PC-3 (cell line): Measurements from ENCODE around the gene MATN4. TPM values are rescaled to one million over a fixed set of nuclear protein-coding genes. Genes with fewer than 3 reads are reported as not detected.

Experiments used
- ATAC-seq: fragments of 200-7000 bp; cut with Tn5 transposase; 2 replicates; pipeline ENCODE4 v1.9.1; 2020; ENCODE audit warnings: mild to moderate bottlenecking, moderate library complexity
- BruUV-seq: library from RNA; stranded (reverse); fragments of 400-500 nt; replicated peaks from 2 replicates; lab custom pipeline; 2021; lab: Mats Ljungman, UMichigan
- CTCF ChIA-PET: fragments of 300-600 bp; sonication (Branson Sonifier 250); formaldehyde crosslinking; loops from one replicate; lab custom pipeline; 2022; ENCODE audit warnings: antibody characterized with exemption; lab: Charles Lee
- POLR2A ChIA-PET: fragments of 300-600 bp; sonication (Branson Sonifier 250); formaldehyde crosslinking; loops from one replicate; lab custom pipeline; 2022; ENCODE audit warnings: antibody characterized with exemption; ENCODE audit not compliant: unreplicated experiment; lab: Charles Lee
- DNase-seq: peaks from one replicate; pipeline ENCODE4 v3.0.0-alpha.2; 2015
- H2AFZ ChIP-seq: fragments of 300-600 bp; sonication (generic); 2 replicates; pipeline ENCODE4 v1.6.0; 2016; ENCODE audit warnings: antibody characterized with exemption, low read length
- H3F3A ChIP-seq: fragments of 300-600 bp; sonication (generic); one replicate; pipeline ENCODE4 v1.6.0; 2017; ENCODE audit warnings: antibody characterized with exemption, low read length, control low read depth, mild to moderate bottlenecking; ENCODE audit not compliant: unreplicated experiment
- H3K27ac ChIP-seq: fragments of 300-600 bp; sonication (generic); 2 replicates; pipeline ENCODE4 v1.5.1; 2016; ENCODE audit warnings: mild to moderate bottlenecking, low read length
- H3K27me3 ChIP-seq: fragments of 300-600 bp; sonication (generic); 2 replicates; pipeline ENCODE4 v1.6.1; 2016; ENCODE audit warnings: low read length, mixed read lengths
- H3K36me3 ChIP-seq: fragments of 300-600 bp; sonication (generic); 2 replicates; pipeline ENCODE4 v1.6.1; 2016; ENCODE audit warnings: low read depth, mixed run types, low read length, mixed read lengths
- H3K4me1 ChIP-seq: fragments of 300-600 bp; sonication (generic); 2 replicates; pipeline ENCODE4 v1.5.1; 2016; ENCODE audit warnings: low read length; ENCODE audit not compliant: insufficient read depth
- H3K4me2 ChIP-seq: fragments of 300-600 bp; sonication (generic); 2 replicates; pipeline ENCODE4 v1.6.0; 2016; ENCODE audit warnings: low read length
- H3K4me3 ChIP-seq: fragments of 300-600 bp; sonication (generic); 2 replicates; pipeline ENCODE4 v1.5.1; 2016; ENCODE audit warnings: mild to moderate bottlenecking, low read length, mixed read lengths
- H3K79me2 ChIP-seq: fragments of 300-600 bp; sonication (generic); 2 replicates; pipeline ENCODE4 v1.6.1; 2017; ENCODE audit warnings: low read length, mixed read lengths
- H3K9ac ChIP-seq: fragments of 300-600 bp; sonication (generic); 2 replicates; pipeline ENCODE4 v1.6.0; 2016; ENCODE audit warnings: mild to moderate bottlenecking, low read length
- H3K9me2 ChIP-seq: fragments of 300-600 bp; sonication (generic); replicated peaks from 2 replicates; pipeline ENCODE4 v1.6.1; 2016; ENCODE audit warnings: mixed run types, low read length, mixed read lengths
- H3K9me3 ChIP-seq: fragments of 300-600 bp; sonication (generic); 2 replicates; pipeline ENCODE4 v1.6.1; 2016; ENCODE audit warnings: low read length, mixed read lengths
- H4K20me1 ChIP-seq: fragments of 300-600 bp; sonication (generic); 2 replicates; pipeline ENCODE4 v1.6.1; 2016; ENCODE audit warnings: low read length, mixed read lengths
- CTCF ChIP-seq: fragments of 300-600 bp; sonication (generic); conservative IDR thresholded peaks from 2 replicates; pipeline ENCODE4 v1.5.1; 2017; ENCODE audit warnings: antibody characterized with exemption, low read depth, mild to moderate bottlenecking, low read length
- EZH2 ChIP-seq: fragments of 300-600 bp; sonication (generic); IDR thresholded peaks from one replicate; pipeline ENCODE4 v1.6.1; 2017; ENCODE audit warnings: antibody characterized with exemption, mild to moderate bottlenecking, low read length; ENCODE audit not compliant: unreplicated experiment
- EZH2phosphoT487 ChIP-seq: fragments of 300-600 bp; sonication (generic); IDR thresholded peaks from 2 replicates; pipeline ENCODE4 v1.6.1; 2018; ENCODE audit warnings: mild to moderate bottlenecking, antibody characterized with exemption, low read length, borderline replicate concordance
- intact Hi-C: fragments of 100-400 bp; cut with micrococcal nuclease; formaldehyde crosslinking; loops from 2 replicates; pipeline ENCODE4 v1.9.0; 2023
- total RNA-seq: library from RNA; depleted of rRNA; stranded (reverse); fragments of >200 nt; gene quantifications from 2 replicates; pipeline ENCODE4 v1.2.3, GENCODE V29; 2014

Gene MATN4
- total RNA-seq, 1 experiment from 2014 or later, result 0.33 TPM

- Histone ChIP-seq H2AFZ (no peak overlapping the region), H3K4me1 (no peaks in the 10 kb centered on the region), H3K79me2 (no peaks in the 10 kb centered on the region), H3K27me3 (no peaks in the 10 kb centered on the region), H3K4me3 (no peak overlapping the region), H3F3A (no peaks in the 10 kb centered on the region), H3K9me3 (no peaks in the 10 kb centered on the region), H3K9me2 (no peaks in the 10 kb centered on the region), H3K4me2 (no peak overlapping the region), H3K9ac (no peak overlapping the region), H3K27ac (no peak overlapping the region), H3K36me3 (no peaks in the 10 kb centered on the region), H4K20me1 (no peaks in the 10 kb centered on the region)
- DNase-seq (no peak), ATAC-seq (no peak)
- ChIA-PET POLR2A (no interaction called here), CTCF (interaction anchor here (0.5 to 1.2 kb wide), 3 partner anchors 8 to 142 kb away, joined by 4 to 12 read pairs (median 5); no protein-coding TSS in a partner anchor)
- BruUV-seq, result no TSS peak
- no peak for TF ChIP-seq EZH2
- TF ChIP-seq EZH2phosphoT487, result no peak
- no peak for TF ChIP-seq CTCF
- intact Hi-C loops, result no loop called here
Measured at GRCh38 chr20:45301824-45302271, 6.3 kb downstream of the MATN4 start.

- CTCF ChIA-PET, result interaction anchor here (0.6 to 0.7 kb wide), 2 partner anchors 27 to 55 kb away, joined by 4 to 7 read pairs; no protein-coding TSS in a partner anchor
- Histone ChIP-seq H3K9ac (no peak overlapping the region), H3K9me3 (no peaks in the 10 kb centered on the region), H3F3A (no peaks in the 10 kb centered on the region), H3K4me3 (no peak overlapping the region), H2AFZ (no peak overlapping the region), H3K9me2 (no peaks in the 10 kb centered on the region), H3K36me3 (no peaks in the 10 kb centered on the region), H3K79me2 (no peaks in the 10 kb centered on the region), H3K27ac (no peak overlapping the region), H3K4me1 (no peaks in the 10 kb centered on the region), H4K20me1 (no peaks in the 10 kb centered on the region), H3K27me3 (no peaks in the 10 kb centered on the region), H3K4me2 (no peak overlapping the region)
- ATAC-seq (peak; percentile 81), DNase-seq (peak; percentile 47)
- no peak for TF ChIP-seq EZH2
- TF ChIP-seq CTCF, result peak; percentile 58
- POLR2A ChIA-PET, result interaction anchor here (0.6 kb wide), 1 partner anchor 593 kb away, joined by 21 read pairs; no protein-coding TSS in a partner anchor
- BruUV-seq, result no TSS peak
- intact Hi-C loops, result no loop called here
Measured at GRCh38 chr20:45300961-45301360, 7.1 kb downstream of the MATN4 start.

- Histone ChIP-seq H3K27me3 (no peaks in the 10 kb centered on the region), H2AFZ (no peak overlapping the region), H3K4me2 (no peak overlapping the region), H3F3A (no peaks in the 10 kb centered on the region), H3K4me3 (no peak overlapping the region), H3K79me2 (no peaks in the 10 kb centered on the region), H4K20me1 (no peaks in the 10 kb centered on the region), H3K9me3 (no peaks in the 10 kb centered on the region), H3K4me1 (no peaks in the 10 kb centered on the region), H3K27ac (no peak overlapping the region), H3K9ac (no peak overlapping the region), H3K36me3 (no peaks in the 10 kb centered on the region), H3K9me2 (no peaks in the 10 kb centered on the region)
- intact Hi-C loops, result no loop called here
- ChIA-PET CTCF (no interaction called here), POLR2A (no interaction called here)
- ATAC-seq (no peak), DNase-seq (no peak)
- no TSS peak for BruUV-seq
- TF ChIP-seq CTCF (no peak), EZH2 (no peak), EZH2phosphoT487 (no peak)
Measured at GRCh38 chr20:45299786-45300185, 8.3 kb downstream of the MATN4 start.
